OCI-LY1 (cell line): ENCODE data around the gene WRNIP1.

ENCODE experiments used
- CTCF ChIP-seq: fragments of 200-600 bp; sonication (generic), shearing (Covaris generic); IDR thresholded peaks from 2 replicates; pipeline ENCODE4 v1.5.1; 2017; ENCODE audit warnings: mild to moderate bottlenecking, antibody characterized with exemption, low read length, moderate library complexity, mixed read lengths
- EZH2 ChIP-seq: fragments of 200-600 bp; sonication (generic), shearing (Covaris generic); IDR thresholded peaks from 2 replicates; pipeline ENCODE4 v1.8.0; 2017; ENCODE audit warnings: borderline replicate concordance, mixed run types, mild to moderate bottlenecking, antibody characterized with exemption, low read length, moderate library complexity, mixed read lengths

GRCh38 chr6:2796861-2797260, 31.7 kb downstream of the WRNIP1 start:
- TF ChIP-seq CTCF (no peak), EZH2 (no peak)
